NCI-H187 (cell line): Measurements from ENCODE around the gene SPTLC2.

Experiments
- DNase-seq, 2 experiments: peaks; one replicate each; lab custom pipeline; 2025; lab: John Stamatoyannopoulos, UW

The SPTLC2 gene

DNA sequence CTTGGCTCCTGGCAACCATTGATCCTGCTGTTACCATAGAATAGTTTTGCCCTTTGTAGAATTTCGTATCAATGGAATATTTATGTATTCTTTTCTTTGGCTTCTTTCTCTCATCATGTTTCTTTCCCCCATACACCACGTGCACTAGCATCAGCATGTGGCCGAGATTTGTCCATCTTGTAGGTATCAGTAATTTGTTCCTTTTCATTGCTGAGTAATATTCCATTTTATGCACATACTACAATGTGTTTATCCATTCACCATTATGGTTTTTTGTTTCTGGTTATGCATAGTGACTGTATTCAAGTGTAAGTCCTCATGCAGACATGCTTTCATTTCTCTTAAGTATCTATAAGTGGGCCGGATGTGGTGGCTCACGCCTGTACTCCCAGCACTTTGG is 113.3 kb downstream of the SPTLC2 start:
- DNase-seq, result no peak

DNA sequence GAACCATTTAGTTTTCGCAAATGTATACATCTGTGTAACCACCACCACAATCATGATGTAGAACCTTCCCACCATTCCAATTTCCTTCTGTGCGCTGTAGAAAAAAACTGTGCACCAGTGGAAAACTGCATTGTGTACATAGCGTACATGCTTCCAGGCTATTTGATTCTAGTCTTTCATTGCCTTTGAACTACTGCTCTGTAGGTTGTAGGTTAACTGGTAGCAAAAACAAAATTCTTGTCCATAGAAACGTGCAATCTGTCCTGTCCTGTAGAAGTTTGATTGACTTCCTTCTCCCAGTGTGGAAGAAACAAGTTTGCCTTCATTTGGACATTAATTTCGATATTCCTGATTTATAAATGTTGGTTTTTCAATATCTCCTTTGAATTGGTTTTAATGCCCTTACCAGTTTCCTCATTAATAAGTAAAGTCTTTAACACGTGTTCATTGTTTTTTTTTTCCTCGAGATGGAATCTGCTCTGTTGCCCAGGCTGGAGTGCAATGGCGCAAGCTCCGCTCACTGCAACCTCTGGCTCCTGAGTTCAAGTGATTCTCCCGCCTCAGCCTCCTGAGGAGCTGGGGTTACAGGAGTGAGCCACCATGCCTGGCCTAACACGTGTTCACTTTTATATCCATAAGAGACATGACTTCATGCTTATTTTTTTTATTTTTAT is 114.2 kb downstream of the SPTLC2 start:
- DNase-seq, result no peak

DNA sequence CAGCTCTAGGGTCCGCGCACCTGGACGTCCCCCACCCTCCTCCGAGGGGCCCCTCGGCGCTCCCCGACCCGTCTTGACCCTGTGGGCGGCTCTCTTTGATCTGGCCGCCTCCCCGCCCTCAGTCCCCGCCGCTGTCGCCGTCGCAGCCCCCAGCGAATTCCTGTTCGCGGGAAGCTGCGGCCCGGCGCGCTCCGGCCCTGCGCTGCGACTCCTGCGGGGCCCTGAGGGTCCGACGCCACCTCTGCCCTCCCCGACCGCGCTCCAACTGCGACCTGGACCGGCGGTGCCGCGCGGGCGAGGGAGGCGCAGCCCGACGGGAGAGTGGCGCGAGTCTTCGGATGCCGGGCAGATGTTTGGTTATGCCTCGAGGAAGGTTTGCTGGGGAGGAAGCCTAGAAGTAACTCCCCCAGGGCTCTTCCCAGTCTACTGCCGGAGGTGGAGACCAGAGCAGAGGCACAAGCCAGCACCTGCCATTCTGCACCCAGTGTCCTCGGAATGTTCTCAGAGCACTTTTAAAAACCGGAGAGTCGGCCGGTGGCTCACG is 117.4 kb downstream of the SPTLC2 start:
- no peak for DNase-seq

DNA sequence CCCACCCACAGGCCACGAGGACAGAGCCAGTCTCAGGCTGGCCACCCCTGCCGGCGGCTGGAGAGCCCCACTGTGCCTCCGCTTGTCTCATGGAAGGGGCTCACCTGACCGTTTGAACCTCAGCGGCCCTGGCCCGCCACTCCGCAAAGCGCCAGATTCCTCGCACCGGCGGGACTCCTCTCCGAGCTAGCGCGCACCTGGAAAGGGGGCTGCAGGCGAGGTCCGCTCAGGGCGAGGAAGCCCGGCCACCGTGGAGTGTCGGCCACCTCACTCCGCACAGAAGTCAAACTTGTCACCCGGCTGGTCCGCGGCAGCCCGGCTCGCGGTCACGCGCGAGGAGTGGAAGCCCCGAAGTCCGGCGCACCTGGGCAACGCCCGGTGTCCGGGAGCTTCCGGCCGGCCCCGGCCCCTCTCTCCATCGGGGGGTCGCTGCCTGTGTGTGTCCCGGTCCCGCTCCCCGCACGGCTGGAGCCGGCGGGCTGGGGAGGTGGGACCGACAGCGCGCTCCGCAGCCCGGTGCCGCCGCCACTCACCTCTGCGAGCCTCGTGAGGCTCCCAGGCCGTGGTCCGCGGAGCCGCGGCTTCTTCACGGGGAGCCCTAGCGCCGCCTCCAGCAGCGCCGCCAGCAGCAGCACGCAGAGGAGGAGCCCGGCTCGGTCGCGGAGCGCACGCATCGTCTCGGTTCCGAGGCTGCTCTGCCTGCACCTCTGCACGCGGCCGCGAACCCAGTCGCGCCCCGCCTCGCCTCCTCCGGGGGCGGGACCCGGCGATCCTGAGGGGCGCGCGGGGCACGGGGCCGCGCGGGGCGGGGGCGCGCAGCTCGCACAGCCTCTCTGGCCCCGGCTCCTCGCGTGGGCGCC is 118.1 kb downstream of the SPTLC2 start, which contains the start of gene ISM2:
Gene ISM2, minus strand, starts transcription at position 697 of the 860 bp plus-strand sequence. Its CDS starts 23 bp downstream, at position 674.
- peak in 1 of 2 experiments; percentile 40 for DNase-seq

DNA sequence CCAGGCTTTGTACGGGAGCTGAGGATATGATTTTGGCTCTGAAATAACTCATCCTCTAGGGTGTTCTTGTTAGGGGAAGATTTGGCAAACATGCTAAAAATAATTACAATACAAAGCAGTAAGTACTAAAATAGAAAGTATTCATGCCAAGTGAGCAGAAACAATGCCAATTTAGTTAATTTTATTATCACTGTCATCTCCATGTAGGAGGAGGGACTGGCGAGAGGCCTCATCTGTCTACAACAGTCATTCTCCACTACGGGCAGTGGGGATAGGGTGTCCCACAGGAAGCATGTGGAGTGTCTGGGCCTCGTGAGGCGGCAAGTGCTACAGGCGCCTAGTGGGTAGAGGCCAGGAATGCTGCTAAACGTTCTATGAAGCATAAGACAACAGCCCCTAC is 121.1 kb downstream of the SPTLC2 start:
- no peak for DNase-seq

DNA sequence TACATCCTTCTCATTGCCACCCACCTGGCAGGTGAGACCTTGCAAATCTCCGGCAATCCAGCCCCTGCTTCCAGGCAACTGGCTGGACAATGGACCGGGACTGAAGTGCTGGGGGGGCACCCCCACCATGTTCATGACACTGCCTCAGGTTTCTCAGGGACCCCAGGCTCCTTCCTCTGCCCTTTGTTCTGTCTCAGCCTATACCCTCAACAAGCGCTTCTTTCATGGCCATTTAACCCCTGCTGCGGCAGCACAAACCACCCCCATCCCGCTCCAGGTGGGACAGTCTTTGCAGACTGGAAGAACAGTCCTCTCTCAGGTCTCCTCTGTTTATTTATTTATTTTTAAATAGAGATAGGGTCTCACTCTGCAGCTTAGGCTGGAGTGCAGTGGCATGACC is 125.4 kb downstream of the SPTLC2 start:
- DNase-seq, result no peak

DNA sequence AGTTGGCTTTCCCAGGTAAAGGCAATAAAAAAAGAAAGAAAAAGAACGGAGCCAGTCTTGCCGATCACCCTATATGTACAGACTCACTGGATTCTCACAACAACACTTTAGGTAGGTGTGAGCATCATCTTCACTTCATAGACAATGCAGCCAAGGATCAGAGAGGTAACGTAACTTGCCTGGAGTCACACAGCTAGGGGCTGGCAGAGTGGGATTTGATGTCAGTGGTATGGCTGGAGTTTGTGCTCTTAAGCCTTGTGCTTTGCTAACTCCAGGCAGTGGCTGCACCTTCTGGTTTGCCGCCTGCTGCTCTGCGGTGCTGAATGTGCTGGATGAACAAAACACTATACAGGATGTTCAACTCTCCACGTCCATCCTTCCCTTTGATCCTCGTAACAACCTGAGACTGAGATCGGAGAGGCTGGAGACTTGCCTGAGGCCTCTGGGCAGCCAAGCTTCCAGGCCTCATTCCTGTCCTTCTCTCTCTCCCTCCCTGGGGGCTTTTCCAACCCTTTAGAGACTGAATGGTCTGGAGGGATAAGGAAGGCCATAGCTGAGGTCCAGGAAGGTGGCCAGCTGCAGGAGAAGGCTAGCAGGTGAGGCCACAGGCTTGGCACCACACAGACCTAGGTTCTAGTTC is 126.0 kb downstream of the SPTLC2 start:
- DNase-seq, result no peak

DNA sequence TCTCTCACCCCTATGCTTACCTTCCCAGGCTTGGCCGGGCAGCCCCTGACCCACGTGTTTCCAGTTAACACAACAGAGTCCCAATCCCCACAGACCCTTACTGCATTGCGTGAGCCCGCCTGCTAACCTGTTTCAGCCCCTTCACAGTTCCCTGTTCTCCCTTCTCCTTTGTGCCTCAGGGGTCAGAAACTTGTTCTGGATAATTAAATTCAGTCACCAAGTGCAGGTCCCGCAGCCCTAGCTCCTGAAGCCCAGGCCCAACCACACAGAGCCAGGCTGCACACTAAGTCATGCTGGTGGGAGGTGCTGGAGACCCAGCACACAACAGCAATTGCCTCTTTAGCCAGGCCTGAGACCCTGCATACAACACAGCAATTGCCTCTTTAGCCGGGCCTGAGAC is 127.4 kb downstream of the SPTLC2 start:
- DNase-seq, result no peak

DNA sequence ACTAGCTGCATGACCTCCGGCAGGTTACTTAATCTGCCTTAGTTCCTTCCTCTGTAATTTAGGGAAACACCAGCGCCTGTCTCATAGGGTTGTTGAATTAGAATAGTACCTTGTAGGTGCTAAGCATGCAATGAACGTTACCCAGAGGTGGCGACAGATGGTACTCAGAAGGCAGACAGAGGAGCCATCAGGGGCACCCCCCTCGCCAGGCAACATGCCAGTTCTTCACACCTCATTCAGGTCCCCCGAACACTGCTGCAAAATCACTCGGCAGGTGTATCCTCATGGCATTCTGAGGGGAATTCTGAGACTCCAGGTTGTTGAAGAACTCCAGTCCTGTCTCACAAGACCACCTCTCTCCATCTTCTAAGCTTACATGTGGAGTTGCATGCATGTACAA is 127.9 kb downstream of the SPTLC2 start:
- DNase-seq, result no peak

DNA sequence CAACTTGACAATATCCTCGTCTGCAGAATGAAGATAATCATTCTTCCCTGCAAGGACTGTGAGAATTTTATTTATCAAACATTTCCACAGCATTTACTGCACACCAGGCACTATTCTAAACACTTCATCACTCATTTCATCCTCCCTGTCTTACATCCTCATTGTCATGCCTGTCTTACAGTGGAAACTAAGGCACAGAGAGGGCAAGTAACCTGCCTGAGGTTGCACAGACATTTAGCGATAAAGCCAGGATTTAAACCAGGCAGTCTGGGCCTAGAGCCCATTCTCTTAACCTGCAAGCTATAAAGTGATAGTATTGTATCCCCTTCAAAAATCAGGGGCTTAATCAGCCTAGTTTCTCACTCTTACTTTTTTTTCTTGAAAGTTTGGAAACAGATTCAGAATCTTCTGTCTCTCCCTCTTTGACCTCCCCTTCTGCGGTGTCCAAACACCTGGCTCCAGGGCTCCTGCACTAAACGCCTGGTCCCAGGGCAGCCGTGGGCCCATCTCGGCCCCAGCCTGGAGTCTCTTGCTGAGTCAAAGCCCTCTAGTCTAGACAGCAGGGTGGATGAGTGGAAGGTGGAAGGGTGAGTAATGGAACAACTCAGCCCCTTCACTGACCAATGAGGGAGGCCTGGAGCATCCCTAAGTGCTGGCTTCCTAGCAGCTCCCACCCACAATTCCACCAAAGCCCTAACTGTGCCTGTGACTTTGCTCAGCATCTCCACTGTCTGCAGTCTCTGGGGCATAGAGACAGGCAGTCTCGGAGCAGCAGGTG is 130.3 kb downstream of the SPTLC2 start:
- no peak for DNase-seq

DNA sequence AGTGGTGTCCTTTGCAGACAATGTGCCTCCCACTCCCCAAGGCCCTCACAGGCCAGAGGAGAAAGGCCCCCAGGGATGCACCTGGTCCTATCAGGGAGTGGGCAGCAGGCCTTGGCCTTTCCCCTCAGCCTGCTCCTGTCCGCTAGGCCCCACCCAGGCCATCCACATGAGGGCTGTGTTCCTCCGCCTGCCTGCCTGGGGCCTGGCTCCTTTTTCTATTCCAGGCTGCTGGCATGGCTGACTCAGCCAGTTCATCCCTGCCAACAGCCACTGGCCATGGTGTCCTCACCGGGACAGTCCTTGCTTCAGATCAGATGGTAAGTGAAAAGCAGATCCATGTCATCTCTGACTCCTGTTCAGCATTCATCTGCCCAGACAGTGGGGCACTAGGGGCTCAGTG is 131.2 kb downstream of the SPTLC2 start:
- DNase-seq, result no peak

DNA sequence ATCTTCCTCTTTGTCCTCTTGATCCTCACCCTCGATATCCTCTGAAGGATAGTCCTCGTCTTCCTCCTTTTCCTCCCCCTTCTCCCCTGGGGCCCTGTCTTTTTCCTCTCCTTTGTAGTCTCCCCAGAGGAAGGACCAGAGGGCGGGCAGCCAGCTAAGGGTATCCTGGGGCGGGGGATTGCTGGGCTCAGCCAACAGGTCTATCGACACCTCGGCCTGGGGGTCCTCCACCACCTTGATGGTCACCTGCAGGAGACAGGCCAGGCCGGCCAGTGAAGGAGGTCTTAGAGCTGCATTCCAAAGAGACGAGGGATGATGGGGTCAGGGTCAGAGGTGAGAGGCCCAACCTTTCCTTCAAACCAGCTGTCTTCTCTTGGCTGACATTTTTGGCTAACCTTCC is 134.0 kb downstream of the SPTLC2 start:
- DNase-seq, result no peak

DNA sequence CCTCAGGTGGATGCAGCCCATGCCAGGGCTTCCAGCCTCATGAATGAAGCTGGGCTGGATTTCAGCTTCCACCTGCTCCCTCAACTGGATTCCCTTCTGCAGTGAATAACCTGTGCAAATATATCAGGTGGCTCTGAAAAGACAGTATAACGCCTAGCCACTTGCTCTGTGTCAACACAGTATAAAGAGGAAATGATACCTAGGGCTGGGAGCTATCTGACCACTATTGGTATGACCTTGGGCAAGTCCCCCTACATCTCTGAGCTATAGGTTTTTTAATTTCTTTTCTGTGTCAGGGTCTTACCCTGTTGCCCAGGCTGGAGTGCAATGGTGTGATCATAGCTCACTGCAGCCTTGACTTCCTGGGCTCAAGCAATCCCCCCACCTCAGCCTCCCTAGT is 137.6 kb downstream of the SPTLC2 start:
- no peak for DNase-seq

DNA sequence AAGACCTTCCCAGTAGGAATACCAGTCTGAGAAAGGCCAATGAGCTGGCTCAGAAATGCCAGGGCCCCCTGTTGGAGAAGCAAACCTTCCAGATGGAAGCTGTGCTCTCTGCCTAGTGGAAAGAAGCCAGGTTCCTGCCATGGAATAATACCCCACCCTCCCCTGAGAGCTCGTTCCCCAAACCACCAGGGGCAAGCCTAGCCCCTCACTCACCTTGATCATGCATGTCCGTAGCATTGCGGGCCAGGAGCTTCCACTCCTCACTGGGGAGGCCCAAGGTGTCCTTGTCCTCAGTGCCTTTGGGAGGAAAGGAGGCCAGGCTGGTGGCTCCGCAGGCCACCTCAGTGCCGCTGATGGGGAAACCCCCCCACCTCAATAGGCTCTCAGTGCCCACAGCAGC is 138.4 kb downstream of the SPTLC2 start:
- DNase-seq, result no peak

DNA sequence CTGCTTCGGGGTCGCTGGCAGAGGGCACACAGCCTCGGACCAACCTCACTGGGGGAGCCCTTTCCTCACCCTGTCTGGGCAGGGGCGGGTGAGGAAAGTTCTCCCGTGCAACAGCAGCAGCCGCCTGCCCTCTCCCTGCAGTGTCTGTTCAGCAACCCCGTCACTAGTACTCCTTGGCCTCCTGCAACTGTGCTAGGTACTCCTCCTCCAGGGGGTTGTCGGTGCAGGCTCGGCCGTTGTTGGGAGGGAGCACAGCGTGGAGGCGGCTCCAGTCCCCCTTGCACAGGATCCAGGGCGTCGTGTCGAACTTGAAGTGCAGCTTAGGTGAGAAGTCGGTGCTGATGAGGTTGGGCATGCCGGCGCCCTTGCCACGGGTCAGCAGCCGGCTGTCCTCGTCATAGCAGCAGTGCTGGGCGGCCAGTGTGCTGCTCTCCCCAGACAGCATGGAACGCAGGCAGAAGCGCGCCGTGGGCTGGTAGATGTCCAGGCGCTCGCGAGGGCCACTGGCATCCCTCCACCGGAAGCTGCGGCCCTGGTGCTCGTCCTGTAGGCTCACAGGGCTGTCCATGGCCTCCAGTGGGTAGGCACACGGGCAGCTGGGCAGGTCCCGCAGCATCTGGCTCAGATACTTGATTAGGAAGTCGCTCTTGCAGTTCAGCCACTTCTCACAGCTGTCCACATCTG is 140.9 kb downstream of the SPTLC2 start:
- no peak for DNase-seq

DNA sequence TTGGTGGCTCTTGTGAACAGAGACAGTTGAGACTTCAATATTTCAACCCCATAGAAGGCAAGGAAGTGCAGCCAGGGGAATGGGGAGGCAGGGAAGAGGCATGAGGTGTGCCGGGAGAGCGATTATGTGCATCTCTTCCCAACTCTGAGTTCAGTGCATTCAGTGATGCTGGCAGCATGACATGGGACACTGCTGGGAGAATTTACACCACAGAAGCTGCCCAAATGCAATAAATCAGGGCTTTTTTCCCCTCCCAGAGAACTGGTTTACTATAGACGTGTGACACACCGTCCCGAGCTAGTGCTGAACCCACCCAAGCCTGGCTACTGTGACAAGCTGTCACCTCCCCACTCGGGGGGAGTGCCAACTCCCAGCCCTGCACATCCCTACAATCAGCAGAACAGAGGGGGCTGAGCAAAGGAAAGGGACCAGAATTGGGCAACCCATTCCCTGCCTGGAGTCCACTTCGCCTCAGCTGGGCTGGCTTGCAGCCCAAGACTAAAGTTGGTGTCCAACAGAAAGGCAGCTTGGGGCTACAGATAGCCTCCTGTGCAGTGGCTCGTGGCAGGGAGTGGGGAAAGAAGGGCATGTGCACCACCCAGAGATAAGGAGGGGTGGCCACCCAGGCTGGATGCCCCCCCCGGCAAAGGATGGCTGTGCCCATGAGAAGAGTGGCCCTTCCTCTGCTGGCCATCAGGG is 141.8 kb downstream of the SPTLC2 start:
- DNase-seq, result no peak

DNA sequence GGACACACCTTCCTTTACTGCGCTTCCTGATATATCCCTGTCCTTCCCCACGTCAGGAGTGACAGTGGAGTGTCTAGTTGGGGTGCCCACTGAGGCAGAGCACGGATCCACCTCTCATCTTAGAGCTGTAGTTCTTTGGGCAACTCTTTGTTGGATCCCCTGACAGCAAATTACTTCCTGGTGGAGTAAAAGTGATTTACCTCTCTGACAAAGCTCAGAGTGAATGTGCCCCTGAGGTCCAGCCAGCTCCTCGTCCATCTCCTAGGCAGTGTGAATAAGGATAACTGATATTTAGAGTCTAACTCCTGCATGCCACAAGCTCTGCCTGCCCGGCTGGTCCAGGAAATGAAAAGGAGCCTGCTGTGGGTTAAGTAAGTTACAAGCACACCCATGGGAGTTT is 142.5 kb downstream of the SPTLC2 start:
- no peak for DNase-seq

DNA sequence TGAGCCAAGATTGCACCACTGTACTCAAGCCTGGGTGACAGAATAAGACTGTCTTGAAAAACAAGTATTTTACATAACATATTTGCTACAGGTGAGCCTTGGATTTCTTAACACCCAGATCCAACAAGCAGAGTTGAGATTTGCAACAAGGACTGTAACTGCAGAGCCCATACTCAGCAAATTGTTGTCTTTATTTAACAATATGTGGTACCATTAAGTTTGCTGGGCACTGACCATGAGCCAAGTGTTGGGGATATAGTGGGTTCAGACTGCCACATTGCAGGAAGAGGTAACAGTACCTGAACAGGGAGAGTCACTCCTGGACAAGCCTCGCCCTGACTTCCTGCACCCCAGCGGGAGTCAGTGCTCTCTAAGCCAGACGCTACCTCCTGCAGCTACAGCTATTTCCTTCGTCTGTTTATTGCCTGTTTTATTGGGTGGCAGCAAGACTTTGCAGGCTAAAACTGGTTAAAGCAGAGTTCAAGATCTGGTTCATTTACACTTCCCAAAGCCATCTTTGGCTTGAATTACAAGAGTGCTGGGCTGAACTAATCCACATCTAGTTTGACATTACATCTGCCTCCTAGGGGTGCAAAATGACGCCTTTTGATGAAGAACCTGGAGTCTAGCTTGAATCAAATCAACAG is 146.1 kb downstream of the SPTLC2 start:
- DNase-seq, result no peak

DNA sequence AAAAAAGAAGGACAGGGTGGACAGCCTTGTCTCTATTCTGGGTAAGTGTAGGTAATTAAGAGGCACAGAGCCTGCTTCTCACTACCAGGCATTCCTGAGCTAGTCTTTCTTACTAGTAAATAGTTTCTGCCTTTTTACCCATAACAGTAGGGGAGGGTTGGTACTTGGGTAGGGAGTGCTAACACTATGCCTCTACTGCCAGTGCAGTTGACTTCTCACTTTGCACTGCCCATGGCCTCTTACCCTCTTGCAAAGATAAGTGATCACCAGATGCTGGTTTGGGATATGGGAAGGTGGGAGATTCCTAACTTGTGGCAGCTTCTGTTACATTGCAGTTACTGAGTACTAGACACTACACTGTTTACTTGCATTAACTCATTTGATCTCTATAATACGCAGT is 146.9 kb downstream of the SPTLC2 start:
- no peak for DNase-seq

DNA sequence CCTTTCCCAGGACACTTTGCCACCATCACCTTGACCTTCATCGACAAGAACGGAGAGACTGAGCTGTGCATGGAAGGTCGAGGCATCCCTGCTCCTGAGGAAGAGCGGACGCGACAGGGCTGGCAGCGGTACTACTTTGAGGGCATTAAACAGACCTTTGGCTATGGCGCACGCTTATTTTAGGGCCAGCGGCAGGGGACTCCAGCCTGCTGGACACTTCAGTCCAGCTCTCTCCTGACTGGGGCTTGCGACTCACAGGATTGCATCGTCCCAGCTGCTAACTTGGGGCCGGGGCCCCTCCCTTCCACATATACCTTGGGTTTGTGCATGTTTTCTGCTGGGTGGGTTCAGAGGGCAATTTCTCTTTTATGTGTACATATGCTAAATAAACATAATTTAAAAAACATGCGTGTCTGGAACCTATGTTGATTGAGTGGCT is 147.4 kb downstream of the SPTLC2 start:
- no peak for DNase-seq
